Activated CD4-positive, CD25-positive, alpha-beta regulatory T cell (primary cell): ENCODE measurements around the gene SLAMF7.
A peak's percentile ranks its signal among the peaks of the same experiment; 100 is the strongest.
"Not testable (repeated sequence)": the region's sequence is repeated elsewhere in the genome, so short reads cannot be mapped to it uniquely, and the experiment has no call there.

Experiments
- DNase-seq, 4 experiments: peaks; one replicate each; lab custom pipeline; 2025; lab: John Stamatoyannopoulos, UW

The SLAMF7 gene

GRCh38 chr1:160739098-160739511 is at the start of gene SLAMF7:
Gene SLAMF7 (plus strand): TSS chr1:160739247. CDS start chr1:160739302, 55 bp downstream.
- DNase-seq, result no peak

- not testable (repeated sequence) for DNase-seq
Measured at GRCh38 chr1:160692390-160692789, 46.7 kb upstream of the SLAMF7 start.

- DNase-seq, result no peak
Measured at GRCh38 chr1:160702100-160702499, 36.9 kb upstream of the SLAMF7 start.

- no peak for DNase-seq
Measured at GRCh38 chr1:160704250-160704649, 34.8 kb upstream of the SLAMF7 start.

- DNase-seq, result not testable (repeated sequence)
Measured at GRCh38 chr1:160705212-160705621, 33.8 kb upstream of the SLAMF7 start.

- DNase-seq, result no peak
Measured at GRCh38 chr1:160705742-160706141, 33.3 kb upstream of the SLAMF7 start.

GRCh38 chr1:160706526-160707235 is 32.4 kb upstream of the SLAMF7 start:
- no peak for DNase-seq

GRCh38 chr1:160707236-160708064 is 31.6 kb upstream of the SLAMF7 start:
- no peak for DNase-seq

GRCh38 chr1:160708118-160708517 is 30.9 kb upstream of the SLAMF7 start:
- DNase-seq, result no peak

- DNase-seq, result no peak
Measured at GRCh38 chr1:160708801-160709200, 30.2 kb upstream of the SLAMF7 start.

GRCh38 chr1:160709715-160710114 is 29.3 kb upstream of the SLAMF7 start:
- DNase-seq, result no peak

GRCh38 chr1:160710517-160711252 is 28.4 kb upstream of the SLAMF7 start:
- DNase-seq, result no peak

GRCh38 chr1:160711276-160711601 is 27.8 kb upstream of the SLAMF7 start:
- DNase-seq, result no peak

- peak in 2 of 4 experiments; percentile 12 to 17 for DNase-seq
Measured at GRCh38 chr1:160711602-160712311, 27.3 kb upstream of the SLAMF7 start, which contains the start of gene CD48. Gene CD48 (minus strand): TSS chr1:160711822. CDS start chr1:160711763, 59 bp downstream.

- not testable (repeated sequence) for DNase-seq
Measured at GRCh38 chr1:160712525-160713080, 26.4 kb upstream of the SLAMF7 start.

GRCh38 chr1:160713161-160713560 is 25.9 kb upstream of the SLAMF7 start:
- no peak for DNase-seq

GRCh38 chr1:160714034-160714648 is 24.9 kb upstream of the SLAMF7 start:
- not testable (repeated sequence) for DNase-seq

GRCh38 chr1:160716013-160716412 is 23.0 kb upstream of the SLAMF7 start:
- DNase-seq, result no peak

GRCh38 chr1:160717306-160717705 is 21.7 kb upstream of the SLAMF7 start:
- no peak for DNase-seq

GRCh38 chr1:160718210-160718609 is 20.8 kb upstream of the SLAMF7 start:
- DNase-seq, result no peak
